Measurements from ENCODE around the gene TMEM54. TPM values are rescaled to one million over a fixed set of nuclear protein-coding genes. Genes with fewer than 3 reads are reported as not detected.

The TMEM54 gene
- total and polyA plus RNA-seq, 5 experiments from 2014 or later, result not detected

GRCh38 chr1:32898958-32899357, 2.2 kb downstream of the TMEM54 start:
- no peak for ATAC-seq
- Mint-ChIP-seq H3K4me3 (peak overlapping the region in 1 of 10 donors; percentile 31), H3K9me3 (no peaks in the 10 kb centered on the region), H3K36me3 (peaks cover 0 to 10% (median 0%) of the 10 kb centered on the region in 3 donors), H3K27me3 (peaks cover 20 to 81% (median 55%) of the 10 kb centered on the region in 5 donors), H3K27ac (peak overlapping the region in 2 of 10 donors; percentile 34 to 46), H3K4me1 (peaks cover 5 to 11% (median 9%) of the 10 kb centered on the region in 4 donors)
- POLR2A ChIA-PET, result no interaction called here
- no peak for DNase-seq

- ATAC-seq, result no peak
- H3K36me3 Mint-ChIP-seq, result peaks cover 0 to 10% (median 0%) of the 10 kb centered on the region in 3 donors
- peaks cover 9 to 14% (median 11%) of the 10 kb centered on the region in 4 donors for H3K4me1 Mint-ChIP-seq
- H3K4me3 Mint-ChIP-seq, result no peak overlapping the region
- no peak for DNase-seq
- no peak overlapping the region for H3K27ac Mint-ChIP-seq
- POLR2A ChIA-PET, result no interaction called here
- H3K9me3 Mint-ChIP-seq, result no peaks in the 10 kb centered on the region
- H3K27me3 Mint-ChIP-seq, result peaks cover 19 to 86% (median 55%) of the 10 kb centered on the region in 5 donors
These were observed 3.1 kb downstream of the TMEM54 start for GRCh38 chr1:32898056-32898455.

- no peaks in the 10 kb centered on the region for H3K9me3 Mint-ChIP-seq
- DNase-seq (no peak), ATAC-seq (no peak)
- H3K4me1 Mint-ChIP-seq, result peaks cover 9 to 17% (median 16%) of the 10 kb centered on the region in 4 donors
- no peak overlapping the region for H3K4me3 Mint-ChIP-seq
- H3K36me3 Mint-ChIP-seq, result peaks cover 0 to 10% (median 0%) of the 10 kb centered on the region in 3 donors
- POLR2A ChIA-PET, result no interaction called here
- no peak overlapping the region for H3K27ac Mint-ChIP-seq
- peaks cover 21 to 86% (median 53%) of the 10 kb centered on the region in 5 donors for H3K27me3 Mint-ChIP-seq
These were observed 3.8 kb downstream of the TMEM54 start for GRCh38 chr1:32897082-32898049.

GRCh38 chr1:32896451-32896850, 4.7 kb downstream of the TMEM54 start:
- POLR2A ChIA-PET, result no interaction called here
- Mint-ChIP-seq H3K27me3 (peaks cover 27 to 87% (median 55%) of the 10 kb centered on the region in 5 donors), H3K27ac (peak overlapping the region in 1 of 10 donors; percentile 32), H3K4me1 (peaks cover 12 to 17% (median 14%) of the 10 kb centered on the region in 4 donors), H3K4me3 (peak overlapping the region in 1 of 10 donors; percentile 33), H3K36me3 (peaks cover 0 to 8% (median 0%) of the 10 kb centered on the region in 3 donors), H3K9me3 (peaks cover 0 to 3% (median 0%) of the 10 kb centered on the region in 9 donors)
- ATAC-seq, result no peak
- no peak for DNase-seq

DNA sequence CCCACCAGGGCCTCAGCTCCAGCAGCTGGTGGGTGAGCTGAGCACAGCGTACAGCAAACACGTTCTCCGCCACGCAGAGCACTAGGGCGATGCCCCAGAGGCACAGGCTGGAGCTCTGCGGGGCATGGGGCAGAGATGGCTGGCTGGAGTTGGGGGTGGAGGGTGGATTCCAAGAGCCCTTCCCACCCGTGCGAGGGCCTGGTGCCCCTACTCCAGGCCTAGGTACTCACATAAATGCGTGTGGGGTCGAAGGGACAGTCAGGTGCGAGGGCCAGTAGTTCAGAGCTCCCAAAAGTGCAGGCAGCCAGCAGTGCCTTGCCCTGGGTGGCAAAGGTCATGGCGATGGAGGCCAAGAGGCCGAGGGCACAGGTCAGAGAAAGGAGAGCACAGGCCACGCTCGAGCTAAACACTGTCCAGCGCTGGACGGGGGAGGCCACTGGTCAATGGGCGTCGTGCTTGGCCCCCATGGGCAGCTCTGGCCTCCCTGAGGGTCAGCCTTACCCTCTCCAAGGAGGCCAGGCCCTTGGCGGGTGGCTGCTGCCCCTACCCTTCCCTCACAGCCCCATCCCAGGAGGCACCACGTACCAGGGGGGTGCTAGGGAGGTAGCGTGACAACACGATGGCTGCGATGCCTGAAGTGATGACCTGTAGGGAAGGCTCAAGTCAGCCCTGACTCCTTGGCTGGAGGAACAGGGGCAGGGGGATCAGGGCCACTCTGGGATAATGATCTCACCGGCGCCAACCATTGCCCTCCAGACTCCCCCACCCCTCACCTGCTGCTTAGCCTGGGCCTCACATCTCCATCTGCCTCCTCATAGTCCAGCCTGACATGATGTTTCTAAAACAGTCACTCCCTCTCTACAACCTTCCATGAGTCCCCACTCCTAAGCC, 5.6 kb downstream of the TMEM54 start:
- DNase-seq (no peak), ATAC-seq (no peak)
- H3K4me3 Mint-ChIP-seq, result peak overlapping the region in 3 of 10 donors; percentile 11 to 38 (median 18)
- H3K4me1 Mint-ChIP-seq, result peaks cover 9 to 16% (median 11%) of the 10 kb centered on the region in 4 donors
- peaks cover 0 to 3% (median 0%) of the 10 kb centered on the region in 9 donors for H3K9me3 Mint-ChIP-seq
- POLR2A ChIA-PET, result no interaction called here
- H3K27me3 Mint-ChIP-seq, result peaks cover 33 to 92% (median 59%) of the 10 kb centered on the region in 5 donors
- peaks cover 0 to 7% (median 0%) of the 10 kb centered on the region in 3 donors for H3K36me3 Mint-ChIP-seq
- no peak overlapping the region for H3K27ac Mint-ChIP-seq

DNA sequence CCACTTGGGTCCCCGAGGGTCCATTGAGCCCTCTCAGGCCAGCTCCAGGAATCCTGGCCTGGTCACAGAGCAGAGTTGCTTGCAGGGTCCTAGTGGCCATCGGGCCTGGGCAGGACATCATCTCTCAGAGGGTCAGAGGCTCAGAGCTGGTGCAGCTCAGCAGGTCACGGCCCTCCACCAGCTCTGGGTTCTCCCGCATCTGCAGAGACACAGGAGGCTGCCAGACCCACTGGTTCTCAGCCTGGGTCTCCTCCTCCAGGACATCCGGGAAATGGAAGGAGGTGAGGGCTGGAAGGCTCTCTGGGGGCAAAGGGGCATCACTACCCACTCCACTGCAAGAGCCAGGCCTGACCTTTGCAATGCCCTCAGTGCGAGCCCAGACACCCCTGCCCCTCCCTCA, 6.5 kb downstream of the TMEM54 start:
- Mint-ChIP-seq H3K27ac (no peak overlapping the region), H3K36me3 (peaks cover 0 to 5% (median 0%) of the 10 kb centered on the region in 3 donors), H3K9me3 (peaks cover 0 to 3% (median 0%) of the 10 kb centered on the region in 9 donors), H3K4me3 (peak overlapping the region in 1 of 10 donors; percentile 10), H3K27me3 (peaks cover 36 to 92% (median 61%) of the 10 kb centered on the region in 5 donors), H3K4me1 (peaks cover 8 to 16% (median 9%) of the 10 kb centered on the region in 4 donors)
- POLR2A ChIA-PET, result no interaction called here
- DNase-seq (peak in 1 of 10 donors; percentile 21), ATAC-seq (no peak)

- POLR2A ChIA-PET, result no interaction called here
- H3K4me3 Mint-ChIP-seq, result peak overlapping the region; percentile 51 to 79 (median 66)
- DNase-seq, result peak in 1 of 10 donors; percentile 53
These were observed 7.1 kb downstream of the TMEM54 start for GRCh38 chr1:32894019-32894600.

GRCh38 chr1:32893198-32894018, 7.8 kb downstream of the TMEM54 start:
- POLR2A ChIA-PET, result interaction anchor here (0.6 kb wide), 1 partner anchor 109 kb away, joined by 4 read pairs; no protein-coding TSS in a partner anchor
- Mint-ChIP-seq H3K4me1 (peaks cover 8 to 16% (median 9%) of the 10 kb centered on the region in 4 donors), H3K9me3 (peaks cover 0 to 3% (median 0%) of the 10 kb centered on the region in 9 donors), H3K27ac (peak overlapping the region in 1 of 10 donors; percentile 83), H3K27me3 (peaks cover 37 to 92% (median 57%) of the 10 kb centered on the region in 5 donors), H3K36me3 (peaks cover 0 to 5% (median 0%) of the 10 kb centered on the region in 3 donors), H3K4me3 (peak overlapping the region; percentile 60 to 82 (median 70))
- peak; percentile 58 to 69 for ATAC-seq
- DNase-seq, result peak in 1 of 10 donors; percentile 55

More at GRCh38 chr1:32894019-32894600, 7.1 kb downstream of the TMEM54 start:
- peaks cover 38 to 92% (median 61%) of the 10 kb centered on the region in 5 donors for H3K27me3 Mint-ChIP-seq
- ATAC-seq, result no peak
- H3K4me1 Mint-ChIP-seq, result peaks cover 8 to 16% (median 9%) of the 10 kb centered on the region in 4 donors
- peaks cover 0 to 3% (median 0%) of the 10 kb centered on the region in 9 donors for H3K9me3 Mint-ChIP-seq
- peak overlapping the region in 1 of 10 donors; percentile 83 for H3K27ac Mint-ChIP-seq
- peaks cover 0 to 5% (median 0%) of the 10 kb centered on the region in 3 donors for H3K36me3 Mint-ChIP-seq

GRCh38 chr1:32892368-32893197, 8.6 kb downstream of the TMEM54 start:
- Mint-ChIP-seq H3K27me3 (peaks cover 42 to 93% (median 61%) of the 10 kb centered on the region in 5 donors), H3K36me3 (peaks cover 0 to 5% (median 0%) of the 10 kb centered on the region in 3 donors), H3K4me3 (peak overlapping the region; percentile 50 to 82 (median 74)), H3K9me3 (peaks cover 0 to 3% (median 0%) of the 10 kb centered on the region in 9 donors), H3K27ac (peak overlapping the region in 2 of 10 donors; percentile 72 to 75), H3K4me1 (peaks cover 8 to 16% (median 10%) of the 10 kb centered on the region in 4 donors)
- peak in 8 of 10 donors; percentile 11 to 60 (median 33) for DNase-seq
- POLR2A ChIA-PET, result interaction anchor here (0.6 kb wide), 1 partner anchor 110 kb away, joined by 4 read pairs; no protein-coding TSS in a partner anchor
- peak; percentile 75 to 83 for ATAC-seq

- Mint-ChIP-seq H3K27me3 (peaks cover 44 to 93% (median 63%) of the 10 kb centered on the region in 5 donors), H3K4me1 (peaks cover 8 to 23% (median 11%) of the 10 kb centered on the region in 4 donors), H3K4me3 (peak overlapping the region in 5 of 10 donors; percentile 65 to 79 (median 76)), H3K9me3 (peaks cover 0 to 6% (median 0%) of the 10 kb centered on the region in 9 donors), H3K27ac (no peak overlapping the region), H3K36me3 (peaks cover 0 to 6% (median 0%) of the 10 kb centered on the region in 3 donors)
- no peak for ATAC-seq
- DNase-seq, result no peak
- POLR2A ChIA-PET, result no interaction called here
These were observed 9.6 kb downstream of the TMEM54 start for GRCh38 chr1:32891630-32892029.

All from naive thymus-derived CD8-positive, alpha-beta T cell (primary cell).